Psoas muscle (tissue), 8 donors: ENCODE results near the gene TSHZ2. TPM values are rescaled to one million over a fixed set of nuclear protein-coding genes. Genes with fewer than 3 reads are reported as not detected.

Experiments
- ATAC-seq, 4 donors: fragments of 200-7000 bp; cut with Tn5 transposase; one replicate each; pipeline ENCODE4 v1.9.1; 2020; ENCODE audit warnings: moderate library complexity in 3 of 4, mild to moderate bottlenecking in 2 of 4
- DNase-seq, 2 donors: peaks; one replicate each; pipeline ENCODE4 v3.0.0-alpha.2; 2020
- H3K27ac ChIP-seq: fragments of 200-600 bp; one replicate; pipeline ENCODE4 v1.8.0; 2022
- H3K27me3 ChIP-seq, 3 donors: fragments of 200-600 bp in 1 of 3; one replicate each; pipeline versions ENCODE4 v1.6.1 to v1.8.0; 2013 to 2022; ENCODE audit warnings: low read length in 2 of 3, mild to moderate bottlenecking in 2 of 3, moderate library complexity in 1 of 3; ENCODE audit not compliant: insufficient read depth in 3 of 3
- H3K36me3 ChIP-seq, 2 donors: fragments of 200-600 bp in 1 of 2; one replicate each; pipeline versions ENCODE4 v1.6.1 to v1.8.0; 2013 to 2022; ENCODE audit warnings: low read depth in 1 of 2, mild to moderate bottlenecking in 1 of 2, moderate library complexity in 1 of 2; ENCODE audit not compliant: insufficient read depth in 1 of 2
- H3K4me1 ChIP-seq: fragments of 200-600 bp; one replicate; pipeline ENCODE4 v1.8.0; 2022
- H3K4me3 ChIP-seq: fragments of 200-600 bp; one replicate; pipeline ENCODE4 v1.8.0; 2022; ENCODE audit warnings: mild to moderate bottlenecking
- H3K9me3 ChIP-seq: fragments of 200-600 bp; one replicate; pipeline ENCODE4 v1.8.0; 2022
- WGBS, 3 donors: extraction: QIAGEN DNeasy Blood & Tissue Kit; methylation state at CpG; one replicate each; pipeline versions ENCODE4 v1.1.6 to v1.1.7; 2013; 5-methylcytosine and 5-hydroxymethylcytosine counted together
- intact Hi-C, 2 donors: fragments of 100-400 bp; cut with DNase I; formaldehyde crosslinking; loops; one replicate each; pipeline versions ENCODE4 v1.11.0 to v1.14.2; 2022
- polyA plus RNA-seq, 3 donors: library from polyadenylated mRNA; stranded (reverse); fragments of 200-250 nt; gene quantifications; one replicate each; pipeline ENCODE4 v1.2.3, GENCODE V29; 2013
- total RNA-seq, 4 donors: library from RNA; stranded (reverse); fragmentation: NEBNext Ultra II Directional in 2 of 4; extraction: Animal tissue kit (Norgen Biotek cat#: 25700) in 2 of 4; gene quantifications; one replicate each; pipeline versions ENCODE4 v1.2.1 to v1.2.4, GENCODE V29; 2021 to 2023
- TF ChIP-seq, protein P1 (sequence below): fragments of 200-600 bp; IDR thresholded peaks from one replicate; pipeline ENCODE4 v1.8.0; 2022; ENCODE audit warnings: antibody characterized with exemption
- donor health status: healthy with polysubstance abuse.
- donor health status: DM: no; HTN: no; CAD: no; lungs with moderate emphysema.
- donor health status: Bipolar disorder and iron deficiency.
- donor health status: healthy.
- donor health status: DM: yes; HTN: yes; CAD: no.
- donor health status: DM: no; HTN: no; CAD: no.
- donor health status: DM: no; HTN: no; CAD: no.
- donor health status: DM: yes; HTN: yes; CAD: no.

Gene TSHZ2
- total and polyA plus RNA-seq, 7 donors, result 0.39 to 7.5 (median 1.9) TPM

GRCh38 chr20:53369871-53370270 lies 397.7 kb downstream of the TSHZ2 start:
- WGBS, 3 donors, result 77 to 81% (median 80%) methylated on average over 7 of the region's 7 CpGs
- Histone ChIP-seq H3K4me1 (no peaks in the 10 kb centered on the region), H3K9me3 (no peaks in the 10 kb centered on the region), H3K27me3 (peaks cover 0 to 6% (median 0%) of the 10 kb centered on the region in 3 donors), H3K27ac (no peak overlapping the region), H3K4me3 (no peak overlapping the region), H3K36me3 (no peaks in the 10 kb centered on the region)
- DNase-seq (no peak), ATAC-seq (no peak)
- TF ChIP-seq, protein P1, sequence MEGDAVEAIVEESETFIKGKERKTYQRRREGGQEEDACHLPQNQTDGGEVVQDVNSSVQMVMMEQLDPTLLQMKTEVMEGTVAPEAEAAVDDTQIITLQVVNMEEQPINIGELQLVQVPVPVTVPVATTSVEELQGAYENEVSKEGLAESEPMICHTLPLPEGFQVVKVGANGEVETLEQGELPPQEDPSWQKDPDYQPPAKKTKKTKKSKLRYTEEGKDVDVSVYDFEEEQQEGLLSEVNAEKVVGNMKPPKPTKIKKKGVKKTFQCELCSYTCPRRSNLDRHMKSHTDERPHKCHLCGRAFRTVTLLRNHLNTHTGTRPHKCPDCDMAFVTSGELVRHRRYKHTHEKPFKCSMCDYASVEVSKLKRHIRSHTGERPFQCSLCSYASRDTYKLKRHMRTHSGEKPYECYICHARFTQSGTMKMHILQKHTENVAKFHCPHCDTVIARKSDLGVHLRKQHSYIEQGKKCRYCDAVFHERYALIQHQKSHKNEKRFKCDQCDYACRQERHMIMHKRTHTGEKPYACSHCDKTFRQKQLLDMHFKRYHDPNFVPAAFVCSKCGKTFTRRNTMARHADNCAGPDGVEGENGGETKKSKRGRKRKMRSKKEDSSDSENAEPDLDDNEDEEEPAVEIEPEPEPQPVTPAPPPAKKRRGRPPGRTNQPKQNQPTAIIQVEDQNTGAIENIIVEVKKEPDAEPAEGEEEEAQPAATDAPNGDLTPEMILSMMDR, result no peak
- intact Hi-C loops, result no loop called here

- Histone ChIP-seq H3K27me3 (peaks cover 0 to 6% (median 0%) of the 10 kb centered on the region in 3 donors), H3K9me3 (no peaks in the 10 kb centered on the region), H3K4me1 (no peaks in the 10 kb centered on the region), H3K36me3 (no peaks in the 10 kb centered on the region), H3K27ac (no peak overlapping the region), H3K4me3 (no peak overlapping the region)
- 87 to 92% (median 89%) methylated on average over 13 of the region's 13 CpGs for WGBS, 3 donors
- intact Hi-C loops, result no loop called here
- ATAC-seq (no peak), DNase-seq (no peak)
- TF ChIP-seq, protein P1, result no peak
These were observed 398.3 kb downstream of the TSHZ2 start for GRCh38 chr20:53370345-53370961.

- Histone ChIP-seq H3K4me3 (no peak overlapping the region), H3K36me3 (no peaks in the 10 kb centered on the region), H3K4me1 (no peaks in the 10 kb centered on the region), H3K27ac (no peak overlapping the region), H3K27me3 (peaks cover 0 to 6% (median 0%) of the 10 kb centered on the region in 3 donors), H3K9me3 (no peaks in the 10 kb centered on the region)
- WGBS, 3 donors, result 86 to 89% (median 87%) methylated on average over 4 of the region's 4 CpGs
- intact Hi-C loops, result no loop called here
- no peak for ATAC-seq
- TF ChIP-seq, protein P1, result no peak
- no peak for DNase-seq
These were observed 399.1 kb downstream of the TSHZ2 start for GRCh38 chr20:53371216-53371615.

DNA sequence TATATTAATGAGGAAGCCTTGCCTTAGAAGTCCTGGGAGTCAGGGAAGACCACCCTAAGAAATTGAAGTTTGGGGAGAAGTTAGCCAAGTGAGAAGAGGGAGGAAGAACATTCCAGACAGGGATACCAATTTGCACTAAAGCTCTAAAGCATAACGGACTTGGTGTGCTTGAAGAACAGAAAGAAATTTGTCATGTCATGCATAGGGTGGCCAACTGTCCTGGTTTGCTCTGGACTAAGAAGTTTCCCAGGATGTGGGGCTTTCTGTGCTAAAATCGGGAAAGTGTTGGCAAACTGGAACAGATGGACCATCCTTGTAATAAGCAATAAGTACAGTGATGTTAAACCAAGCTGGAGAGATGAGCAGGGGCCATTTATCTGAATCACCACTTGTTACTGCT lies 403.9 kb downstream of the TSHZ2 start:
- Histone ChIP-seq H3K9me3 (no peaks in the 10 kb centered on the region), H3K36me3 (no peaks in the 10 kb centered on the region), H3K27me3 (no peaks in the 10 kb centered on the region), H3K27ac (no peak overlapping the region), H3K4me3 (no peak overlapping the region), H3K4me1 (no peaks in the 10 kb centered on the region)
- DNase-seq (no peak), ATAC-seq (no peak)
- TF ChIP-seq, protein P1, result no peak
- WGBS, 3 donors, result 57 to 85% (median 84%) methylated on average over 2 of the region's 2 CpGs
- intact Hi-C loops, result no loop called here
